HCEC 1CT (cell line): ENCODE measurements around the gene BGLAP.
"Not testable (repeated sequence)": the region's sequence is repeated elsewhere in the genome, so short reads cannot be mapped to it uniquely, and the experiment has no call there.

Source experiments
- DNase-seq: peaks from one replicate; pipeline ENCODE4 v3.0.0-alpha.2; 2017

Gene BGLAP

GRCh38 chr1:156241926-156242325, at the start of gene BGLAP:
Gene BGLAP (plus strand): TSS chr1:156242184. CDS start chr1:156242232, 48 bp downstream.
- DNase-seq: no peak

GRCh38 chr1:156193208-156193487, 48.8 kb upstream of the BGLAP start:
- no peak for DNase-seq

DNA sequence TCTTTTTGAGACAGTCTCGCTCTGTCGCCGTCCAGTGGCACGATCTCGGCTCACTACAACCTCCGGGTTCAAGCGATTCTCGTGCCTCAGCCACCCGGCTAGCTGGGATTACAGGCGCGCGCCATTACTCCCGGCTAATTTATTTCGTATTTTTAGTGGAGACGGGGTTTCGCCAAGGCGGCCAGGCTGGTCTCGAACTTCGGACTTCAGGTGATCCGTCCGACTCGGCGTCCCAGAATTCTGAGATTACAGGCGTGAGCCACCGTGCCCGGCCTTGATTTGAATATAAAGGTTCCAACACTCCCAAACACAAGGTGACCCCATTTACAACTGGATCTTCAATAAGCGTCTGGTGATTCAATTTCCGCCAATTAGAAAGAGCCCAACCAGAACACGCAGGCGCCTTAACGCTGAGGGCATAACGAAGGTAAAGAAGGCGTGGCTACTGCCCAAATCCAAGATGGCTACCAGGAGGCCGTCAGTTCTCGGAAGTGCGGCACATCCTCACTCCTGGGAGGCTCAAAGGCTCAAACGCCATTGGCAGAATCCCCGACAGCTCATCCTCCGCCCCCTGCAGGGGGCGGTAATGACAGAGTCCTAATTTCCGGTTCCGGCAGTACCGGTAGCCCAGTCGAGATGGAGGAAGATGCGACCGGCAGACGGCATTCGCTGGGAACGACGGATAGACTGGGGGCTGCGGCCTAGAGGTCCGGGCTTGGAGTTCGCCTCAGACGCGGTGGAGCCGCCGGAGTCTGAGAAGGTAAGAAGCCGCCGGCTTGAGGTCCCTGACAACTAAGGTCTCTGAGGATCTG, 48.3 kb upstream of the BGLAP start, which contains the start of gene SLC25A44:
Gene SLC25A44 (plus strand): TSS at position 617 of the 812 bp plus-strand sequence. CDS start 5,744 bp downstream, outside the sequence.
- DNase-seq: peak; percentile 99

DNA sequence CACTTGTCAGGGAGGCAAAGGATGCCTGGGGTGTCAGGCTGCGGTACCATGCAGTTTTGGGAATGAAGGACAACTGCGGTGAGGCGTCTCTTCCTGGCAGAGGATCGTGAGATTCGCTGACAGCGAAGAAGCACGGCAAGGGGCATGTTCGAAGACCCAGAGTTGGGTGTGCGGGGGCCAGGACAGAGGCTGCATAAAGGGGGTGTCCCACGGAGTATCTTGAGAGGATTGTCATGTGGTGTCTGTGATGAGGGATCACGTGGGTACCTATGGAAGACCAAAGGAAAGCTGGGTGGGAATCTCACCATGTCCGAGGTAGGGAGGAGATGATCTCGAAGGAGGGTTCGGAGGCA, 47.7 kb upstream of the BGLAP start:
- no peak for DNase-seq

- DNase-seq: no peak
These were observed 46.1 kb upstream of the BGLAP start for GRCh38 chr1:156195853-156196252.

DNA sequence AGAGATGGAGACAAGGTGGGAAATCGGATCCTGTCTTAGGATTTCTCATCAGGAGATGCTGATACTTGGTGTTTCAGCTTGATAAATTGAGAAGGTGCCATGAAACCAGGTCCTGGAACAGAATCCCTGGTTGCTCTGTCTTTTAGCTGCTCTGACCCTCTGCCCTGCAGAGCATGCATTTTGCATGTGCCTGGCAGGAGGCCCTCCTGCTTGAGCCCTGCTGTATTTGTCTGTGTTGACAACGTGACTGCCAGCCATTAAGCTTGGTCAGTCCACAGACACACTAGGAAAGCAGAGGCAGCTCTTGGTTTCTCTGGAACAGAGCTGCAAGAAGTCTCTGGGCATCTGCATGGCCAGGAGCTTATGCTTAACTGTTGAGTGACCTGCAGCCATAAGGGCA, 45.5 kb upstream of the BGLAP start:
- no peak for DNase-seq

DNA sequence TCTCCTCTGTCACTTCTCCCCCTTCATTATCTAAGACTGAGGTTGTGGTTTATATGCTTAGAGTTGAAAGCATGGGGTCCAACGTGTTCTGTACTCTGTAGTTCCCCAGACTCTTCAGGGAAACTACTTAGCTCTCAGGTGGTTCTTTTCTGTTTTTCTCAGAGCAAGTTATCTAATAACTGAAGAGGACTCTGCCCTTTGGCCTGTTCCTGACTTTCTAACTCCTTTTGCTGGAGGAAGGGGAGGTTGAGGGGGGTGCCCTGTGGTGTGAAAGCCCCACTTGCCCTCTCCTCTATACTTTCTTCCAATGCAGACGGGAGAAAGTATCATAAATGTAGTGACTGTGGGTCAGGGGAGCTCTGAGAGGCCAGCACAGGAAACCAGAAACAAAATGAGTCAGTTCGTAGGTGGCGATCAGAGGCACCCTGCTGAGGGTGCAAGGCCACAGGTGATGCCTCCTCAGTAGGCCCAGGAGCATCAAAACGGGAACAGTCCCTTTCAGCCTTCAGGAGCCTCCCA, 43.1 kb upstream of the BGLAP start:
- DNase-seq: no peak

GRCh38 chr1:156200044-156200443, 41.9 kb upstream of the BGLAP start:
- DNase-seq: no peak

DNA sequence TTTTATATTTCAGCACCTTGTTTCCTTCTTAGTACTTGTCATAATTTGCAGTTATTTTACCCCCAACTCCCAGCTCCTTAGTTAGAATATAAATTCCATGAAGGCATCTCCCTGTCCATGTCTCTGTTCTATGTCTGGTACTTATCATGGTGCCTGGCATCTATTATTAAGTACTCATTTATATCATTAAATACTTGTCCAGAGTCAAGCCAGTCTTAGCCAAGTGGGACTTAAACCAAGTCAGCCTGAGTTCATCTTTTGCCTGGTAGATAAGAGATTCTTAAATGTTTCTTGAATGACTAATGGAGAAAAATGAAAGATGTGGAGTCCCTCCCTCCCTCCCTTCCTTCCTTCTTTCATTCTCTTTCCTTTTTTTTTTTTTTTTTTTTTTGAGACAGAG, 38.7 kb upstream of the BGLAP start:
- DNase-seq: peak; percentile 36

DNA sequence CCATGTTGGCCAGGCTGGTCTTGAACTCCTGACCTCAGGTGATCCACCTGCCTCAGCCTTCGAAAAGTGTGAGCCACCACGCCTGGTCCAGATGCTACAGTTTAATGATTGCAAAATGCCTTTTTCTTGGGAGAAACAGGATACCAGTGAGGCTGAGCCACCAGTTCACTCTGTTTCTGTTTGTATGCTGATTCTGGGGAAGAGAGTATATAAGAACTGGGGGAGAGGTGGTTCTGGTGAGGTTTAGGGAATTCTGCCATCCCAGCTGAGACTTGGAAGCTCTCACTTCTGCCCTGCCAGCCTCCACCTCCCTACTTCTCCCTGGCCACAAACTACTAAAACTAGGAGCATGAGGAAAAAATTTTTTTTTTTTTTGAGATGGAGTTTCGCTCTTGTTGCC, 37.3 kb upstream of the BGLAP start:
- DNase-seq: no peak

DNA sequence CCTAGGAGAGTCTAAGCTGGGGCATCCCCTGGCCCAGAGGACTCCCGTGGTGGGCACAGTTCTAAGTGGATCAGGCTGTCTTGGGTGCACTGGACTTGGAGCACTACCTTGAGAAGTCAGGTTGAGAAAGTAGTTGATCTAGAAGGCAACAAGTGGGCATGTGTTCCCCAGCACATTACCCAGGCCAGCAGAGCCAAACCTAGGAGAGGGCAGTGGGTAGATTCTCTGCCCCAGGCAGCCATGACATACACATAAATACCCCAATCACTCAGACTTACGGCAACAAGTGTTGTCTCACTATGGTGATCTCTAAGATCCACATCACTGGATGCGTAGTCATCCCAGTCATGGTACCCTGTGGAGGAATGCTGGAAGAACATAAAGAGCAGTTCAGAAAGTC, 30.7 kb upstream of the BGLAP start:
- DNase-seq: no peak

DNA sequence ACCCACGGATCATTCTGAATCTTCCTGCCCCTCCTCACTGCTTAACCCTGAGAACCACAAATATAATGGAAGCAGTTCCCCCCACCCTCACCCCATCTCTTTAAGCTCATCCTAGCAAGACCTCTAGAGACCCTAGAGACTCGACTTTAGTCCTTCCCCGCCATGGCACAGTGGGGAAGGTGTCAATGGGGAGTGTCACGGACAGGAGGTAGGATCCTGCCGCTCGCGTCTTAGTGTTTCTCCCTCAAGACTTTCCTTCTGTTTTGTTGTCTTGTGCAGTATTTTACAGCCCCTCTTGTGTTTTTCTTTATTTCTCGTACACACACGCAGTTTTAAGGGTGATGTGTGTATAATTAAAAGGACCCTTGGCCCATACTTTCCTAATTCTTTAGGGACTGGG, 29.9 kb upstream of the BGLAP start:
- DNase-seq: no peak

- peak; percentile 94 for DNase-seq
These were observed 28.9 kb upstream of the BGLAP start, which contains the start of gene PMF1 for GRCh38 chr1:156212833-156213643. Gene PMF1 (plus strand): TSS chr1:156213007. CDS start chr1:156213016, 9 bp downstream.

DNA sequence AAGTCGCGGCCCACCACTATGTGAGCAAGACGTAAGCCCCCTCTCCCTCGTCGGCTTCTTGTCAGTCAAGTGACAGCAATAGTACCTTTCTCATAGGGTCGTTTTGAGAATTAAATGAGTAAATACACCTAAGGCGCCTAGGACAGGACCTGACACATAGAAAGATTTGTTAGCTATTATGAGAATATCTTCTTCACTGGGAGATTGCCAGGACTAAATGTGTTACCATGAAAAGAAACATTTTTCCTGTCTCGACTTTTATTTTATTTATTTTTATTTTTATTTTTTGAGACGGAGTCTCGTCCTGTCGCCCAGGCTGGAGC, 28.4 kb upstream of the BGLAP start:
- DNase-seq: no peak

- DNase-seq: peak; percentile 58
These were observed 27.8 kb upstream of the BGLAP start for GRCh38 chr1:156214024-156214748.

- not testable (repeated sequence) for DNase-seq
These were observed 25.5 kb upstream of the BGLAP start for GRCh38 chr1:156216361-156217086.

GRCh38 chr1:156217871-156218270, 24.1 kb upstream of the BGLAP start:
- DNase-seq: peak; percentile 9

DNA sequence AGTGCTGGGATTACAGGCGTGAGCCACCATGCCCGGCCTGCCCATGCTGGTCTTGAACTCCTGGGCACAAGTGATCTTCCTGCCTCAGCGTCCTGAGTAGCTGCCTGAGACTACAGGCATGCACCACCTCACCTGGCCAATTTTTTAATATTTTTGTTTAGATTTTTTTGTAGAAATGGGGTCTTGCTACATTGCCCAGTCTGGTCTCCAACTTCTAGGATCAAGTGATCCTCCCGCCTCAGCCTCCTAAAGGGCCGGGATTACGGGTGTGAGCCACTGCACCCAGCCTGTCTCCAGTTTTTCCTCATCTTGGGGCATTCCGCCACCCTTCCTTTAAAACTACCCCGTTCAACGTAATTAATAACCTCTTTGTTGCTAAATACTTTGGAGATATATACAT, 21.8 kb upstream of the BGLAP start:
- no peak for DNase-seq

DNA sequence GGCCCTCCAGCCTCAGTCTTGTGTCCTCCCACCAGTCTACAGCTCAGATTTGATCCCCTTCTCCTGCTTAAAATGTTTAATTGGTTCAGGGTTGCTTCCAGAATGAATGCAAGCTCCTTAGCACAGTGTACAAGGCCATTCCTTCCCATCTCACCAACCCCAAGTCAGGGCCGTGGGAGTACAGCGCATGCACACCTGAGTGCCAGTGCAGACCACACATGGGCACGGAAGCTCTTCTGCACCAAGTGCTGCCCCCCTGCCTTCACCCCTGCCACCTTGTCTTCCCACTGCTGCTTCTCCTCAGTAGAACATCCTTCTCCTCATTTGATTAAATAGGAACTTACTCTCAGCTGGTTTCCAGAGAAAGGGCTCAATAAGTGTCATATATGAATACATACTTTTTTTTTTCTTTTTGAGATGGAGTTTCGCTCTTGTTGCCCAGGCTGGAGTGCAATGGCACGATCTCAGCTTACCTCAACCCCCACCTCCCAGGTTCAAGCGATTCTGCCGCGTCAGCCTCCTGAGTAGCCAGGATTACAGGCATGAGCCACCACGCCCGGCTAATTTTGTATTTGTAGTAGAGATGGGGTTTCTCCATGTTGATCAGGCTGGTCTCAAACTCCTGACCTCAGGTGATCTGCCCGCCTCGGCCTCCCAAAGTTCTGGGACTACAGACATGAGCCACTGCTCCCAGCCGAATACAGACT, 19.8 kb upstream of the BGLAP start:
- no peak for DNase-seq

GRCh38 chr1:156225677-156226014, 16.3 kb upstream of the BGLAP start:
- no peak for DNase-seq

DNA sequence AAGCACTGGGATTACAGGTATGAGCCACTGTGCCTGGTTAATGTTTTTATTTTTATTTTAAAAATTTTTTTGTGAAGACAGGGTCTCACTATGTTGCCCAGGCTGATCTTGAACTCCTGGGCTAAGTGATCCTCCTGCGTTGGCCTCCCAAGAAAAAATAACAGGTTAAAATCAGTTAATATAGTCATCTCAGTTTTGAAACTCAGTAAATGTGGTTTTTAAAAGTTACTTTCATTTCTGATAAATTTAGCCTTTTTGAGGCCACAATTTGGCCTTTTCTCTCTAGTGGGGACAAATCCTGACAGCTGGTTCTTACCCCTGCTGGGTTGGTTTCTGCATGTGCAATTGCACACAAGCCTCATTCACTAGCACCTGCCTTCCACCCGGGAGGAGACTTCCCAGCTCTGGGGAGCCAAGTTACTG, 15.9 kb upstream of the BGLAP start:
- no peak for DNase-seq

DNA sequence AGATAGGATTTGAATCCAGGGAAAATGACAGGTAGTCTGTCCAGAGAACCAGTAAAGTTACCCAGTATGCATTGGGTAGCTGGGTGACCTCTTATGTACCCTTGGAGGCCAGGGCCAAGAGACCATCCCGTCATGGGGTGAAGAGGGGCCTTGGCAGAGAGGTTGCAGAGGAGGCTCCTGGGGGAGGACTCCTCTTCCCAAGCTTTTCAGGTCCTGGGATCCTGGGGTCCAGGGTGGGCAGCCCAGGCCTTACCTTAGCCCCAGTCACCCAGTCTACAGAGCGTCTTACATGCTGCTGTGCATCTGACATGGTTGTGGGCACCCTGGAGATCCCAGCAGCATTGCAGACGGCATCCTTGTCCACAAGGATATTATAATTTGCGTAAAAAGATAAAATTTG, 15.2 kb upstream of the BGLAP start:
- no peak for DNase-seq
